WI38 (cell line): ENCODE results near the gene OR2A25.

Experiments
- H3K4me3 ChIP-seq: 2 replicates; pipeline ENCODE4 v1.5.1; 2011; ENCODE audit warnings: low read depth, mild to moderate bottlenecking, control low read depth, low read length
- TF ChIP-seq, protein P1 (sequence below): IDR thresholded peaks from 2 replicates; pipeline ENCODE4 v1.5.1; 2012; ENCODE audit warnings: low read depth, mild to moderate bottlenecking, control low read depth, low read length

The OR2A25 gene, protein sequence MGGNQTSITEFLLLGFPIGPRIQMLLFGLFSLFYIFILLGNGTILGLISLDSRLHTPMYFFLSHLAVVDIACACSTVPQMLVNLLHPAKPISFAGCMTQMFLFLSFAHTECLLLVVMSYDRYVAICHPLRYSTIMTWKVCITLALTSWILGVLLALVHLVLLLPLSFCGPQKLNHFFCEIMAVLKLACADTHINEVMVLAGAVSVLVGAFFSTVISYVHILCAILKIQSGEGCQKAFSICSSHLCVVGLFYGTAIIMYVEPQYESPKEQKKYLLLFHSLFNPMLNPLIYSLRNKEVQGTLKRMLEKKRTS

DNA sequence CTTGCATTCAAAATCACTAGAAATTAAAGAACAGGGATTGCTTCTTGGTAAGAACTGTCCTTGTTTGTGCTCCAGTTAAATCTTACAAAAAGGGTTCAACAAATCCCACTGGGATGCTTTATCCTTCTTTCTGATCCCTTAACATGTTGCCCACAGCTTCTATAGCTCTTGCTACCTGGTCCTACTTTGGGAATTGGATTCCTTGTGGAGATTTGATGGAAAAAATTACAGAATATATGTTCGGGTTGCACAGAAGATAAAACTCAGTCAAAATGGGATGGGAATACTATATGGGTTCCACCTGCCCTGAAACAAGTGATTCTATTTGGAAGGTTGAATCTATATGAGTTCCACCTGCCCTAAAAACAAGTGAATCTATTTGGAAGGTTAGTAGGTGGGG lies at the start of gene OR2A25:
TSS of gene OR2A25 (plus strand) at position 301 of the 400 bp plus-strand sequence. CDS start 4,409 bp downstream, outside the sequence.
- H3K4me3 ChIP-seq = no peak within 1 kb of the TSS
- TF ChIP-seq, protein P1, sequence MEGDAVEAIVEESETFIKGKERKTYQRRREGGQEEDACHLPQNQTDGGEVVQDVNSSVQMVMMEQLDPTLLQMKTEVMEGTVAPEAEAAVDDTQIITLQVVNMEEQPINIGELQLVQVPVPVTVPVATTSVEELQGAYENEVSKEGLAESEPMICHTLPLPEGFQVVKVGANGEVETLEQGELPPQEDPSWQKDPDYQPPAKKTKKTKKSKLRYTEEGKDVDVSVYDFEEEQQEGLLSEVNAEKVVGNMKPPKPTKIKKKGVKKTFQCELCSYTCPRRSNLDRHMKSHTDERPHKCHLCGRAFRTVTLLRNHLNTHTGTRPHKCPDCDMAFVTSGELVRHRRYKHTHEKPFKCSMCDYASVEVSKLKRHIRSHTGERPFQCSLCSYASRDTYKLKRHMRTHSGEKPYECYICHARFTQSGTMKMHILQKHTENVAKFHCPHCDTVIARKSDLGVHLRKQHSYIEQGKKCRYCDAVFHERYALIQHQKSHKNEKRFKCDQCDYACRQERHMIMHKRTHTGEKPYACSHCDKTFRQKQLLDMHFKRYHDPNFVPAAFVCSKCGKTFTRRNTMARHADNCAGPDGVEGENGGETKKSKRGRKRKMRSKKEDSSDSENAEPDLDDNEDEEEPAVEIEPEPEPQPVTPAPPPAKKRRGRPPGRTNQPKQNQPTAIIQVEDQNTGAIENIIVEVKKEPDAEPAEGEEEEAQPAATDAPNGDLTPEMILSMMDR = no peak

DNA sequence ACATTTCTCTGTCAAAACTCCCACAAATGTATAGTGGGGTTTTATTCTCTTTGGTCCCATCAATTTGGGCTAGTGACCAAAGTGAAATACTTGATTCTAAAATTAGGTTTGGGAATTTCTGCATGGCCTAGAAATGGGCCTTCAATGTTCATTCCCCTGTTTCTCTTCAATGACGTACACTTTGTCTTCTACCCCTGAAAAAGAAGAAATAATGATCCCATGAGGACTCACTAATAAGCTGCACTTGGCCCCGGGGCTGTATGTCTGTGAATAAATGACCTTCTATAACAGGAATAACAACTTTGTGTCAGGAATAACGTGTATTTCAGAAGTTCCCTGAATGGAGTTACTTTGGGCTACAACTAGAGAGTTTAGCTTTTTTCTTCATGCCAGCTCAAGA lies 49.3 kb upstream of the OR2A25 start:
- H3K4me3 ChIP-seq = no peak overlapping the region
- TF ChIP-seq, protein P1 = no peak

DNA sequence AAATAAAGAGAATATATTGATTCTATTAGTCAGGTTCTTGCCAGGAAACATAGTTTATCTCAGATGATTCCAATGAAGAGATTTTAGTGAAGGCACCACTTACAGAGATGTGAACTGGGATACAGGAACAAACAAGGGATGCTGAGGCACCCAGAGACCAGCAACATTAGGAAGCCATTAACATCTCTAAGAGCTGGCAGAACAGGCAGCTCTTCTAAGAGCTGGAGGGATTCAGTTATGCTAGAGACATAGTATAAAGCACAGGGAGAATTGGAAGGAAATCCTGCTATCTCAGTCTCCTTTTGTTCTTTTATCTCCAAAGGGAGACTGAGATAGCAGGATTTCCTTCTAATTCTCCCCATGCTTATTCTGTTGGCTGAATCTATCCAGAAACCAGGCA lies 47.4 kb upstream of the OR2A25 start:
- TF ChIP-seq, protein P1 = no peak
- H3K4me3 ChIP-seq = no peak overlapping the region

DNA sequence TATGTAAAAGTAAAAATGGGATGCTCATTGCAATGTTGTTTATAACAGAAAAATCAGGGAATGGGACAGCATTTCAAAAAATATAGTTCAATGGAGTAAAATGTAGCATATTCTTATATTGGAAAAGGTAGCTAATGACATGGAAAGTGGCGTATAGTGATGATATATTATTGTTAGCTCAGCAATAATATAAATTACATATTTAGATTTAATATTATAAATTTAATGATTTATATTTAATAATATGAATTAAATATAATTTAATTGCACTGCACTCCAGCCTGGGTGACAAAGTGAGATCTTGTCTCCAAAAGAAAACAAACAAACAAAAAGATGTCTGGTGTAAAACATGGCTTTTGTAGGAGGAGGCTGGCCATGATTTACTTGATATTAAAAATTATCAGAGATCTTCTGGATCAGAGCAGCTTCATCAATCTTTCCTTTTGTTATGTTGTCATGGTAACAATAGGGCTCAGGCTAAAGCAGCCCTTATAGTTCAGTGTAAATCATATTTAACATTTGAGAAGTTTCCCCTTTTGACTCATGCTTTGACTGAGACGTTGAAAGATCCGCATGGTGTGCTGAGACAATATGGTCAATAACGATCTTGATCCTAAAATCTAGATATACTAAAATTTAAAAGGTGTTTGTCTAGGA lies 46.3 kb upstream of the OR2A25 start:
- no peak overlapping the region for H3K4me3 ChIP-seq
- TF ChIP-seq, protein P1 = no peak

DNA sequence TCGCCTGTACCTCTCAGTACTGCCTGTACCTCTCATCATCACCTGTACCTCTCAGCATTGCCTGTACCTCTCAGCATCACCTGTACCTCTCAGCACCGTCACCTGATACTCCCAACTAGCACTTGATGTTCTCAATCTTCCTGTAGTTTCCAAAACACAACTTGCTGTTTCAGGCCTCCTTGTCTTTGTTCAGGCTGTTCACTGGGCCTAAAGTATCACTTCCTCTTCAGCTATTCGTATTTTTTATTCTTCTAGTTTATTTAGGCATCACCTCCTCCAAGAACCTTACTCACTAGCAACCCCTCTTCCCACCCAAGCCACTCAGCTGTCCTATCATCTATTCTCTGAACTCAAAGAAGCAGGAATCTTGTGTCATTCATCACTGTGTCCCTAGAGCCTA lies 45.4 kb upstream of the OR2A25 start:
- no peak overlapping the region for H3K4me3 ChIP-seq
- TF ChIP-seq, protein P1 = no peak

DNA sequence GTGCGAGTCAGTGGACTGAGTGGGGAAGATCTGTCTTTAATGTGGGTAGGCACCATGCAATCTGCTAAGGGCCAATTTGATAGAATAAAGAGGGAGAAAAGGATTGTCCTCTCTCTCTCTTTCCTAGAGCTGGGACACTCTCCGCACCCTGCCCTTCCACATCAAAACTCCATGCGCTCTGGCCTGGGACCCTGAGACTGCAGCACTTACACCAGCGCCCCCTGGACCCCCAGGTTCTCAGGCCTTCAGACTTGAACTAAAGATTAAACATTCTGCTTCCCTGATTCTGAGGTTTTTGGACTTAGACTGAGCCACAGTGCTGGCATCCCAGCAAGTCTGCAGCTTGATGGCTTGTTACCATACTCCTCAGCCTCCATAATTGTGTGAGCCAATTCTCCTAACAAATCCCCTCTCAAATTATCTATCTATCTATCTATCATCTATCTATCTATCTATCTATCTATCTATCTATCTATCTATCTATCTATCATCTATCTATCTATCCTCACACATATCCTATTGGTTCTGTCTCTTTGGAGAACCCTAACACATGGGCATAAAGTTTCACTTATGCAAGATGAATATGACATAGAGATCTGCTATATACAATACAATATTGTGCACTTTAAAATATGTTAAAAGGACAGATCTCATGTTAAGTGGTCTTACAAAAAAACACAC lies 43.3 kb upstream of the OR2A25 start:
- TF ChIP-seq, protein P1 = no peak
- H3K4me3 ChIP-seq = no peak overlapping the region

DNA sequence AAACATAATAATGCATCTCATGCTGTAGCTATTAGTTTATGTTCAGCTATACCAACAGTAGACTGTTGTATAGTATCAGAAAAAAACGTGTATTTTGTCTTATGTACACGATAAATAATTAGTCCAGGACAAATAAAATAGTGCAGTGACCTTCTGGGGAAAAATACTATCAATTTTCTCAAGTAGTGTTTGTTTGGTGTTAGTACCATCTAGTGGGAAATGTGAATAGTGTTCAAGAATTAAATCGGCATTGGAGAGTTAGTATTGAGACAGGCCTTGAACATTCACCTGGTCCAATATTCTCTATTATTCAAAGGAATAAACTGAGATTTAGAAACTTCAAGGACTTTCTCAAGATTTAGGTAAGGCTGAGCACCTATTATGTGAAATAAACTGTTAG lies 42.5 kb upstream of the OR2A25 start:
- H3K4me3 ChIP-seq = no peak overlapping the region
- TF ChIP-seq, protein P1 = no peak
